H1 (cell line): ENCODE data around the gene DCLK1. TPM values are rescaled to one million over a fixed set of nuclear protein-coding genes. Genes with fewer than 3 reads are reported as not detected.

ENCODE experiments used
- HDAC6 ChIP-seq: IDR thresholded peaks from one replicate; pipeline ENCODE4 v1.7.1; 2012; ENCODE audit warnings: low read depth, mild to moderate bottlenecking, inconsistent platforms, low read length, moderate library complexity
- RFX5 ChIP-seq: IDR thresholded peaks from 2 replicates; pipeline ENCODE4 v1.6.1; 2011; ENCODE audit warnings: low read depth, low read length, improper control_type of control experiment, borderline replicate concordance
- polyA plus RNA-seq, 7 experiments: library from polyadenylated mRNA; depleted of rRNA in 3 of 7; stranded (reverse) in 5 of 7; unstranded in 2 of 7; fragments of >200 nt in 5 of 7; fragments of 200-250 nt in 2 of 7; gene quantifications; 1 replicate in 5 of 7; 2 replicates in 1 of 7; 4 replicates in 1 of 7; pipeline versions ENCODE4 v1.2.1 to v1.2.3, GENCODE V29; 2011 to 2013; ENCODE audit warnings: missing spikeins in 2 of 7, mixed read lengths in 2 of 7
- total RNA-seq: library from RNA; stranded (reverse); fragmentation: NEBNext Ultra II Directional; extraction: Animal tissue kit (Norgen Biotek cat#: 25700); gene quantifications from 2 replicates; pipeline ENCODE4 v1.2.1, GENCODE V29; 2021

DCLK1 gene
- total and polyA plus RNA-seq, 2 of the 8 experiments (the other 6 are each of a cell fraction or from before 2014, with no cell fraction given), result 22.8 to 41.0 TPM

- TF ChIP-seq HDAC6 (no peak), RFX5 (no peak)
Observed at GRCh38 chr13:35965226-35965927, 165.8 kb downstream of the DCLK1 start (continued).
